HCT116 (cell line): ENCODE data around the gene ISCA1. TPM values are rescaled to one million over a fixed set of nuclear protein-coding genes. Genes with fewer than 3 reads are reported as not detected.

Experiments
- ATAC-seq: fragments of 200-7000 bp; cut with Tn5 transposase; 2 replicates; pipeline ENCODE4 v1.9.1; 2020; ENCODE audit warnings: mild to moderate bottlenecking, moderate library complexity
- BruUV-seq: library from RNA; stranded (reverse); fragments of 400-500 nt; replicated peaks from 2 replicates; lab custom pipeline; 2021; lab: Mats Ljungman, UMichigan
- CTCF ChIA-PET: fragments of 300-600 bp; sonication (Branson Sonifier 250); formaldehyde crosslinking; loops from one replicate; lab custom pipeline; 2021; ENCODE audit warnings: antibody characterized with exemption; lab: Charles Lee
- POLR2A ChIA-PET: fragments of 300-600, 350-600 bp; sonication (Branson Sonifier 250); formaldehyde crosslinking; loops from one replicate; lab custom pipeline; 2021; ENCODE audit warnings: antibody characterized with exemption; lab: Charles Lee
- RAD21 ChIA-PET, 2 experiments: fragments of 300-600 bp; sonication (Branson Sonifier 250); formaldehyde crosslinking; loops; one replicate each; lab custom pipeline; 2023; ENCODE audit warnings: low total read pairs in 2 of 2; ENCODE audit not compliant: uncharacterized antibody in 2 of 2, unreplicated experiment in 2 of 2, low non-redundant PET in 1 of 2; lab: Charles Lee
- DNase-seq: peaks from one replicate; pipeline ENCODE4 v3.0.0-alpha.2; 2010; ENCODE audit warnings: low read depth, low spot score
- H2AFZ ChIP-seq: fragments of 200-600 bp; shearing (Covaris generic), sonication (generic); 2 replicates; pipeline ENCODE4 v1.6.1; 2017; ENCODE audit warnings: low read depth, mixed run types, mixed read lengths, antibody characterized with exemption, low read length; ENCODE audit not compliant: poor library complexity, severe bottlenecking
- H3K27ac ChIP-seq: 2 replicates; pipeline ENCODE4 v1.5.1; 2012; ENCODE audit warnings: low read depth, low read length
- H3K27me3 ChIP-seq: fragments of 200-600 bp; sonication (generic); 2 replicates; pipeline ENCODE4 v1.6.1; 2016; ENCODE audit warnings: mixed run types, low read length, mixed read lengths; ENCODE audit not compliant: insufficient read depth
- H3K36me3 ChIP-seq, 2 experiments: fragments of 200-500 bp in 1 of 2; fragments of 200-600 bp in 1 of 2; sonication (Bioruptor generic) in 1 of 2; sonication (generic) in 1 of 2; 2 replicates each; pipeline versions ENCODE4 v1.5.1 to v1.6.1; 2014 to 2016; ENCODE audit warnings: low read length in 2 of 2, inconsistent platforms in 1 of 2, mixed read lengths in 1 of 2, mixed run types in 1 of 2; ENCODE audit not compliant: insufficient read depth in 2 of 2, control insufficient read depth in 1 of 2
- H3K4me1 ChIP-seq, 2 experiments: fragments of 200-600 bp in 1 of 2; sonication (generic) in 1 of 2; 2 replicates each; pipeline versions ENCODE4 v1.5.1 to v1.6.1; 2012 to 2017; ENCODE audit warnings: low read length in 2 of 2, inconsistent platforms in 1 of 2, mild to moderate bottlenecking in 1 of 2, mixed read lengths in 1 of 2, mixed run types in 1 of 2, moderate library complexity in 1 of 2; ENCODE audit not compliant: insufficient read depth in 2 of 2, control insufficient read depth in 1 of 2
- H3K4me2 ChIP-seq: fragments of 200-600 bp; sonication (generic); 2 replicates; pipeline ENCODE4 v1.6.1; 2017; ENCODE audit warnings: mixed run types, low read length, mixed read lengths
- H3K4me3 ChIP-seq, 2 experiments: fragments of 200-600 bp in 1 of 2; sonication (generic) in 1 of 2; replicated peaks in 1 of 2; 2 replicates each; pipeline ENCODE4 v1.5.1; 2011 to 2016; ENCODE audit warnings: low read length in 2 of 2, control low read depth in 1 of 2, low read depth in 1 of 2, mild to moderate bottlenecking in 1 of 2, mixed read lengths in 1 of 2, mixed run types in 1 of 2
- H3K79me2 ChIP-seq: fragments of 200-600 bp; sonication (generic); 2 replicates; pipeline ENCODE4 v1.6.1; 2017; ENCODE audit warnings: mild to moderate bottlenecking, mixed run types, low read length, moderate library complexity, mixed read lengths; ENCODE audit not compliant: insufficient read depth
- H3K9ac ChIP-seq: fragments of 200-600 bp; sonication (generic); 2 replicates; pipeline ENCODE4 v1.6.1; 2016; ENCODE audit warnings: low read length, mixed read lengths
- H3K9me2 ChIP-seq: fragments of 200-600 bp; sonication (generic), shearing (Covaris generic); 2 replicates; pipeline ENCODE4 v1.6.1; 2017; ENCODE audit warnings: mixed run types, mild to moderate bottlenecking, moderate library complexity; ENCODE audit not compliant: insufficient read depth
- H3K9me3 ChIP-seq, 2 experiments: fragments of 200-500 bp in 1 of 2; fragments of 200-600 bp in 1 of 2; sonication (Bioruptor generic) in 1 of 2; sonication (generic) in 1 of 2; 2 replicates each; pipeline ENCODE4 v1.6.1; 2014 to 2017; ENCODE audit warnings: low read length in 2 of 2, mixed read lengths in 2 of 2, inconsistent platforms in 1 of 2, low read depth in 1 of 2, mild to moderate bottlenecking in 1 of 2, mixed run types in 1 of 2, moderate library complexity in 1 of 2; ENCODE audit not compliant: control insufficient read depth in 1 of 2, insufficient read depth in 1 of 2
- H4K20me1 ChIP-seq: fragments of 200-600 bp; sonication (generic), shearing (Covaris generic); 2 replicates; pipeline ENCODE4 v1.6.1; 2017; ENCODE audit warnings: mixed run types, mild to moderate bottlenecking, moderate library complexity; ENCODE audit not compliant: insufficient read depth
- CBX3 ChIP-seq: IDR thresholded peaks from 2 replicates; pipeline ENCODE4 v1.6.1; 2012; ENCODE audit warnings: low read depth
- EGR1 ChIP-seq: IDR thresholded peaks from 2 replicates; pipeline ENCODE4 v1.6.1; 2012; ENCODE audit warnings: low read depth
- ELF1 ChIP-seq: IDR thresholded peaks from 2 replicates; pipeline ENCODE4 v1.6.1; 2012; ENCODE audit warnings: low read depth, borderline replicate concordance
- EZH2 ChIP-seq: fragments of 200-600 bp; sonication (generic); IDR thresholded peaks from 2 replicates; pipeline ENCODE4 v1.6.1; 2017; ENCODE audit warnings: antibody characterized with exemption, mixed run types
- EZH2phosphoT487 ChIP-seq: fragments of 200-600 bp; IDR thresholded peaks from 2 replicates; pipeline ENCODE4 v1.6.1; 2018; ENCODE audit warnings: antibody characterized with exemption, borderline replicate concordance
- MAX ChIP-seq: IDR thresholded peaks from 2 replicates; pipeline ENCODE4 v1.6.1; 2012
- POLR2A ChIP-seq: IDR thresholded peaks from 2 replicates; pipeline ENCODE4 v1.7.0; 2011; ENCODE audit warnings: borderline replicate concordance; ENCODE audit not compliant: insufficient read depth, insufficient read length; ENCODE audit errors: extremely low read depth
- POLR2AphosphoS5 ChIP-seq: IDR thresholded peaks from 2 replicates; pipeline ENCODE4 v1.6.1; 2011; ENCODE audit warnings: mild to moderate bottlenecking, low read depth, low read length, moderate library complexity
- RAD21 ChIP-seq: IDR thresholded peaks from 2 replicates; pipeline ENCODE4 v1.6.1; 2012; ENCODE audit warnings: low read depth, mild to moderate bottlenecking
- SIN3A ChIP-seq: IDR thresholded peaks from 2 replicates; pipeline ENCODE4 v1.6.1; 2012; ENCODE audit warnings: low read depth
- SRF ChIP-seq: IDR thresholded peaks from 2 replicates; pipeline ENCODE4 v1.6.1; 2012; ENCODE audit warnings: low read depth
- YY1 ChIP-seq: IDR thresholded peaks from 2 replicates; pipeline ENCODE4 v1.6.1; 2011; ENCODE audit warnings: low read length, low read depth, moderate library complexity, mild to moderate bottlenecking; ENCODE audit not compliant: insufficient replicate concordance; ENCODE audit errors: extremely low read depth
- ZNF274 ChIP-seq: fragments of 200-500 bp; sonication (Bioruptor generic); IDR thresholded peaks from 2 replicates; pipeline ENCODE4 v1.6.1; 2014; ENCODE audit warnings: mild to moderate bottlenecking, low read depth, low read length, inconsistent platforms
- intact Hi-C: fragments of 100-400 bp; cut with micrococcal nuclease; formaldehyde crosslinking; loops from 2 replicates; pipeline ENCODE4 v1.10.0; 2022
- total RNA-seq: library from RNA; stranded (reverse); gene quantifications from one replicate; pipeline ENCODE4 v1.2.1, GENCODE V29; 2021; ENCODE audit not compliant: unreplicated experiment
- TF ChIP-seq, protein P1 (sequence below): IDR thresholded peaks from 2 replicates; pipeline ENCODE4 v1.6.1; 2011; ENCODE audit warnings: mild to moderate bottlenecking, low read length, moderate library complexity; ENCODE audit not compliant: insufficient replicate concordance; ENCODE audit errors: extremely low read depth

Gene ISCA1
- total RNA-seq, 1 experiment from 2014 or later, result 25.7 TPM

GRCh38 chr9:86257391-86257790, 24.9 kb downstream of the ISCA1 start:
- ChIA-PET CTCF (interaction anchor here (1.0 kb wide), 1 partner anchor 55 kb away, joined by 3 read pairs; no protein-coding TSS in a partner anchor), POLR2A (no interaction called here), RAD21 (no interaction called here)
- Histone ChIP-seq H4K20me1 (no peaks in the 10 kb centered on the region), H3K4me2 (no peak overlapping the region), H3K27ac (no peak overlapping the region), H3K4me3 (no peak overlapping the region), H3K36me3 (no peaks in the 10 kb centered on the region), H3K9me2 (no peaks in the 10 kb centered on the region), H3K9ac (no peak overlapping the region), H3K9me3 (no peaks in the 10 kb centered on the region), H3K27me3 (no peaks in the 10 kb centered on the region), H2AFZ (no peak overlapping the region), H3K4me1 (no peaks in the 10 kb centered on the region), H3K79me2 (no peaks in the 10 kb centered on the region)
- no peak for DNase-seq
- TF ChIP-seq EGR1 (no peak), SIN3A (no peak), YY1 (no peak), ZNF274 (no peak), EZH2phosphoT487 (no peak), POLR2AphosphoS5 (no peak)
- TF ChIP-seq, protein P1, sequence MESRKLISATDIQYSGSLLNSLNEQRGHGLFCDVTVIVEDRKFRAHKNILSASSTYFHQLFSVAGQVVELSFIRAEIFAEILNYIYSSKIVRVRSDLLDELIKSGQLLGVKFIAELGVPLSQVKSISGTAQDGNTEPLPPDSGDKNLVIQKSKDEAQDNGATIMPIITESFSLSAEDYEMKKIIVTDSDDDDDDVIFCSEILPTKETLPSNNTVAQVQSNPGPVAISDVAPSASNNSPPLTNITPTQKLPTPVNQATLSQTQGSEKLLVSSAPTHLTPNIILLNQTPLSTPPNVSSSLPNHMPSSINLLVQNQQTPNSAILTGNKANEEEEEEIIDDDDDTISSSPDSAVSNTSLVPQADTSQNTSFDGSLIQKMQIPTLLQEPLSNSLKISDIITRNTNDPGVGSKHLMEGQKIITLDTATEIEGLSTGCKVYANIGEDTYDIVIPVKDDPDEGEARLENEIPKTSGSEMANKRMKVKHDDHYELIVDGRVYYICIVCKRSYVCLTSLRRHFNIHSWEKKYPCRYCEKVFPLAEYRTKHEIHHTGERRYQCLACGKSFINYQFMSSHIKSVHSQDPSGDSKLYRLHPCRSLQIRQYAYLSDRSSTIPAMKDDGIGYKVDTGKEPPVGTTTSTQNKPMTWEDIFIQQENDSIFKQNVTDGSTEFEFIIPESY, result no peak
- intact Hi-C loops, result no loop called here
- ATAC-seq, result no peak
- no TSS peak for BruUV-seq

DNA sequence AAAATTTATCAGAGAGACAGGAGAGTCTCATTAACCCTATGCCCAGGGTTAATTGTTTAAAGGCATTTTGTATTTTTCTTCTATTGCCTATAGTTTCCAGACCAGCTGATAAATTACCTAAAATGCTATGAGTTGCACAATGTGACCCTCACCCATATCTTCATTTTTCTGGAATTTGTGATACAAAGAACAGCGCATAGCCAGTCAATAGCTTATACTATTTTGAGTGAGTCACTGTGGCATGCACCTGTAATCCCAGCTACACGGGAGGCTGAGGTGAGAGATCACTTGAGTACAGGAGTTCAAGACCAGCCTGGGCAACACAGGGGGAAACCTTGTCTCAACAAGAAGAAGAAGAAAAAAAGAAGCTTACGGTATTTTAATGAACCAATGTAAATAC, 25.7 kb downstream of the ISCA1 start:
- Histone ChIP-seq H2AFZ (no peak overlapping the region), H3K27ac (no peak overlapping the region), H3K4me3 (no peak overlapping the region), H4K20me1 (no peaks in the 10 kb centered on the region), H3K79me2 (no peaks in the 10 kb centered on the region), H3K36me3 (no peaks in the 10 kb centered on the region), H3K9ac (no peak overlapping the region), H3K4me1 (no peaks in the 10 kb centered on the region)
- POLR2A ChIA-PET, result no interaction called here
- RAD21 ChIA-PET, result no interaction called here
- TF ChIP-seq MAX, result no peak
- TF ChIP-seq SIN3A, result no peak
- TF ChIP-seq CBX3, result no peak
- TF ChIP-seq POLR2A, result no peak
- TF ChIP-seq YY1, result no peak
- no peak for TF ChIP-seq ELF1
- no peak for TF ChIP-seq POLR2AphosphoS5
- TF ChIP-seq SRF, result no peak
- no peak for TF ChIP-seq RAD21
- no peak for TF ChIP-seq EZH2
- TF ChIP-seq, all 23 proteins: peak for 0
- DNase-seq (no peak), ATAC-seq (no peak)
- no peaks in the 10 kb centered on the region for H3K9me2 ChIP-seq
- H3K27me3 ChIP-seq, result no peaks in the 10 kb centered on the region
- CTCF ChIA-PET, result interaction anchor here (1.0 kb wide), 1 partner anchor 55 kb away, joined by 3 read pairs; no protein-coding TSS in a partner anchor
- no TSS peak for BruUV-seq
- intact Hi-C loops, result no loop called here
- no peak overlapping the region for H3K4me2 ChIP-seq
- no peaks in the 10 kb centered on the region for H3K9me3 ChIP-seq
